ENCODE data around the gene PPP4R4. TPM values are rescaled to one million over a fixed set of nuclear protein-coding genes. Genes with fewer than 3 reads are reported as not detected.
"Not testable (repeated sequence)": the region's sequence is repeated elsewhere in the genome, so short reads cannot be mapped to it uniquely, and the experiment has no call there.

Gene PPP4R4
- total RNA-seq, 1 experiment from 2014 or later, result 1.1 TPM

GRCh38 chr14:94239406-94239805 lies 65.3 kb downstream of the PPP4R4 start:
- Histone ChIP-seq H3K4me3 (ENCODE audit: low read depth in 2 of 2, low read length in 2 of 2) (no peak overlapping the region), H3K9me3 (ENCODE audit: control insufficient read depth, insufficient read depth, low read depth, low read length) (no peaks in the 10 kb centered on the region), H3K36me3 (ENCODE audit: control insufficient read depth, insufficient read depth, low read length) (no peaks in the 10 kb centered on the region), H3K4me1 (ENCODE audit: control insufficient read depth, insufficient read depth, low read length) (no peaks in the 10 kb centered on the region), H3K27me3 (ENCODE audit: control insufficient read depth, insufficient read depth, low read length) (no peaks in the 10 kb centered on the region), H3K27ac (ENCODE audit: low read length) (no peak overlapping the region)
- POLR2A ChIA-PET, result no interaction called here
- in situ Hi-C loops (cut with HindIII; ENCODE audit: low pct_unique_long_range_greater_than_20kb, low sequenced_read_pairs) (no loop called here), intact Hi-C loops (cut with micrococcal nuclease; ENCODE audit: unreplicated experiment) (no loop called here)
- TF ChIP-seq CTCF (IDR thresholded peaks at IDR 0.05) (no peak), SIN3A (IDR thresholded peaks at IDR 0.05; ENCODE audit: borderline replicate concordance, insufficient read depth, low read depth, low read length) (no peak), POLR2AphosphoS5 (IDR thresholded peaks at IDR 0.05; ENCODE audit: low read depth, low read length) (no peak), TCF7L2 (IDR thresholded peaks at IDR 0.05; ENCODE audit: low read depth, low read length) (no peak), REST (IDR thresholded peaks at IDR 0.05; ENCODE audit: insufficient read depth in 1 of 2, low read depth in 2 of 2, low read length in 1 of 2) (no peak)
- no TSS peak for BruUV-seq (replicated peaks)
- ATAC-seq, result no peak
- CTCF ChIA-PET, result no interaction called here
- no peak for DNase-seq (ENCODE audit: low read depth, low spot score)

GRCh38 chr14:94244182-94244581 lies 70.1 kb downstream of the PPP4R4 start:
- CTCF ChIA-PET, result no interaction called here
- POLR2A ChIA-PET, result no interaction called here
- no peak for ATAC-seq
- Histone ChIP-seq H3K4me3 (ENCODE audit: low read depth in 2 of 2, low read length in 2 of 2) (no peak overlapping the region), H3K27me3 (ENCODE audit: control insufficient read depth, insufficient read depth, low read length) (no peaks in the 10 kb centered on the region), H3K27ac (ENCODE audit: low read length) (no peak overlapping the region), H3K9me3 (ENCODE audit: control insufficient read depth, insufficient read depth, low read depth, low read length) (no peaks in the 10 kb centered on the region), H3K36me3 (ENCODE audit: control insufficient read depth, insufficient read depth, low read length) (no peaks in the 10 kb centered on the region), H3K4me1 (ENCODE audit: control insufficient read depth, insufficient read depth, low read length) (no peaks in the 10 kb centered on the region)
- DNase-seq (ENCODE audit: low read depth, low spot score), result no peak
- TF ChIP-seq TCF7L2 (IDR thresholded peaks at IDR 0.05; ENCODE audit: low read depth, low read length) (no peak), POLR2AphosphoS5 (IDR thresholded peaks at IDR 0.05; ENCODE audit: low read depth, low read length) (no peak), CTCF (IDR thresholded peaks at IDR 0.05) (no peak), SIN3A (IDR thresholded peaks at IDR 0.05; ENCODE audit: borderline replicate concordance, insufficient read depth, low read depth, low read length) (no peak), REST (IDR thresholded peaks at IDR 0.05; ENCODE audit: insufficient read depth in 1 of 2, low read depth in 2 of 2, low read length in 1 of 2) (no peak)
- in situ Hi-C loops (cut with HindIII; ENCODE audit: low pct_unique_long_range_greater_than_20kb, low sequenced_read_pairs), result no loop called here
- intact Hi-C loops (cut with micrococcal nuclease; ENCODE audit: unreplicated experiment), result no loop called here
- BruUV-seq (replicated peaks), result no TSS peak

GRCh38 chr14:94264195-94264594 lies 90.1 kb downstream of the PPP4R4 start:
- CTCF ChIA-PET; H3K36me3 ChIP-seq (ENCODE audit: control insufficient read depth, insufficient read depth, low read length); intact Hi-C loops (cut with micrococcal nuclease; ENCODE audit: unreplicated experiment); BruUV-seq (replicated peaks); DNase-seq (ENCODE audit: low read depth, low spot score); POLR2A ChIA-PET; H3K27ac ChIP-seq (ENCODE audit: low read length); ATAC-seq; H3K4me3 ChIP-seq (ENCODE audit: low read depth in 2 of 2, low read length in 2 of 2); H3K27me3 ChIP-seq (ENCODE audit: control insufficient read depth, insufficient read depth, low read length); H3K4me1 ChIP-seq (ENCODE audit: control insufficient read depth, insufficient read depth, low read length); in situ Hi-C loops (cut with HindIII; ENCODE audit: low pct_unique_long_range_greater_than_20kb, low sequenced_read_pairs); H3K9me3 ChIP-seq (ENCODE audit: control insufficient read depth, insufficient read depth, low read depth, low read length): not testable (repeated sequence)
